ENCODE data around the gene PYGO1. TPM values are rescaled to one million over a fixed set of nuclear protein-coding genes. Genes with fewer than 3 reads are reported as not detected.

Gene PYGO1
- polyA plus RNA-seq, 4 donors, result 13.3 to 16.8 (median 14.8) TPM

GRCh38 chr15:55574096-55574495, 14.0 kb downstream of the PYGO1 start:
- no peak for DNase-seq (ENCODE audit: low read depth in 4 of 4, low spot score in 2 of 4)

GRCh38 chr15:55573224-55573623, 14.9 kb downstream of the PYGO1 start:
- DNase-seq (ENCODE audit: low read depth in 4 of 4, low spot score in 2 of 4), result no peak

GRCh38 chr15:55564347-55565145, 23.6 kb downstream of the PYGO1 start:
- no peak for DNase-seq (ENCODE audit: low read depth in 4 of 4, low spot score in 2 of 4)

GRCh38 chr15:55562601-55563000, 25.5 kb downstream of the PYGO1 start:
- DNase-seq (ENCODE audit: low read depth in 4 of 4, low spot score in 2 of 4), result no peak

- no peak for DNase-seq (ENCODE audit: low read depth in 4 of 4, low spot score in 2 of 4)
These were observed 33.1 kb downstream of the PYGO1 start for GRCh38 chr15:55555089-55555488.

- no peak for DNase-seq (ENCODE audit: low read depth in 4 of 4, low spot score in 2 of 4)
These were observed 35.2 kb downstream of the PYGO1 start for GRCh38 chr15:55552926-55553325.

GRCh38 chr15:55552451-55552850, 35.7 kb downstream of the PYGO1 start:
- no peak for DNase-seq (ENCODE audit: low read depth in 4 of 4, low spot score in 2 of 4)

- no peak for DNase-seq (ENCODE audit: low read depth in 4 of 4, low spot score in 2 of 4)
These were observed 38.8 kb downstream of the PYGO1 start for GRCh38 chr15:55549305-55549704.

GRCh38 chr15:55546718-55547117, 41.4 kb downstream of the PYGO1 start:
- DNase-seq (ENCODE audit: low read depth in 4 of 4, low spot score in 2 of 4), result no peak

- no peak for DNase-seq (ENCODE audit: low read depth in 4 of 4, low spot score in 2 of 4)
These were observed 52.7 kb downstream of the PYGO1 start for GRCh38 chr15:55535436-55535835.

- DNase-seq (ENCODE audit: low read depth in 4 of 4, low spot score in 2 of 4), result no peak
These were observed 55.2 kb downstream of the PYGO1 start for GRCh38 chr15:55532944-55533343.

- DNase-seq (ENCODE audit: low read depth in 4 of 4, low spot score in 2 of 4), result no peak
These were observed 57.3 kb downstream of the PYGO1 start for GRCh38 chr15:55530861-55531313.

- no peak for DNase-seq (ENCODE audit: low read depth in 4 of 4, low spot score in 2 of 4)
These were observed 59.3 kb downstream of the PYGO1 start for GRCh38 chr15:55528812-55529211.

- DNase-seq (ENCODE audit: low read depth in 4 of 4, low spot score in 2 of 4), result no peak
These were observed 61.0 kb downstream of the PYGO1 start for GRCh38 chr15:55527150-55527549.

- no peak for DNase-seq (ENCODE audit: low read depth in 4 of 4, low spot score in 2 of 4)
These were observed 61.5 kb downstream of the PYGO1 start for GRCh38 chr15:55526559-55527036.

GRCh38 chr15:55522742-55523450, 65.2 kb downstream of the PYGO1 start:
- DNase-seq (ENCODE audit: low read depth in 4 of 4, low spot score in 2 of 4), result no peak

GRCh38 chr15:55518641-55519040, 69.5 kb downstream of the PYGO1 start:
- no peak for DNase-seq (ENCODE audit: low read depth in 4 of 4, low spot score in 2 of 4)

- no peak for DNase-seq (ENCODE audit: low read depth in 4 of 4, low spot score in 2 of 4)
These were observed 70.1 kb downstream of the PYGO1 start for GRCh38 chr15:55518009-55518408.

GRCh38 chr15:55515991-55516776, 72.0 kb downstream of the PYGO1 start:
- DNase-seq (ENCODE audit: low read depth in 4 of 4, low spot score in 2 of 4), result no peak

GRCh38 chr15:55515491-55515890, 72.7 kb downstream of the PYGO1 start:
- no peak for DNase-seq (ENCODE audit: low read depth in 4 of 4, low spot score in 2 of 4)

- DNase-seq (ENCODE audit: low read depth in 4 of 4, low spot score in 2 of 4), result no peak
These were observed 73.7 kb downstream of the PYGO1 start for GRCh38 chr15:55514414-55514850.
